Ascending aorta (tissue), 2 donors: ENCODE measurements around the gene PDCD6IP. TPM values are rescaled to one million over a fixed set of nuclear protein-coding genes. Genes with fewer than 3 reads are reported as not detected.

Experiments used
- DNase-seq, 2 donors: peaks; one replicate each; pipeline ENCODE4 v3.0.0-alpha.2; 2019; ENCODE audit warnings: low spot score in 2 of 2
- H3K27ac ChIP-seq, 2 donors: fragments of 200-600 bp; sonication (generic); one replicate each; pipeline ENCODE4 v1.5.1; 2016 to 2017; ENCODE audit warnings: mild to moderate bottlenecking in 1 of 2
- H3K27me3 ChIP-seq: fragments of 200-600 bp; sonication (generic); one replicate; pipeline ENCODE4 v1.5.1; 2017
- H3K36me3 ChIP-seq, 2 donors: fragments of 200-600 bp; sonication (generic); one replicate each; pipeline ENCODE4 v1.5.1; 2016
- H3K4me1 ChIP-seq, 2 donors: fragments of 200-600 bp; sonication (generic); one replicate each; pipeline ENCODE4 v1.5.1; 2016 to 2017; ENCODE audit warnings: mild to moderate bottlenecking in 1 of 2
- H3K4me3 ChIP-seq, 2 donors: fragments of 200-600 bp; sonication (generic); one replicate each; pipeline ENCODE4 v1.5.1; 2016 to 2017; ENCODE audit warnings: mild to moderate bottlenecking in 1 of 2
- H3K9me3 ChIP-seq, 2 donors: fragments of 200-600 bp; sonication (generic); one replicate each; pipeline ENCODE4 v1.5.1; 2016
- CTCF ChIP-seq, 3 experiments: fragments of 200-600 bp in 2 of 3; fragments of 450-650 bp in 1 of 3; sonication (generic) in 2 of 3; IDR thresholded peaks; one replicate each; pipeline ENCODE4 v1.5.1; 2016 to 2019; ENCODE audit warnings: antibody characterized with exemption in 3 of 3, mild to moderate bottlenecking in 1 of 3, moderate library complexity in 1 of 3
- intact Hi-C: fragments of 100-400 bp; cut with DNase I; formaldehyde crosslinking; loops from one replicate; pipeline ENCODE4 v1.15.1; 2023
- total RNA-seq: library from RNA; depleted of rRNA; stranded (reverse); fragments of >200 nt; gene quantifications from one replicate; pipeline ENCODE4 v1.1.0, GENCODE V29; 2016

Gene PDCD6IP
- total RNA-seq, 1 donor from 2014 or later: 347 TPM

- H3K4me3 ChIP-seq: no peak overlapping the region
- H3K4me1 ChIP-seq: no peaks in the 10 kb centered on the region
- no peaks in the 10 kb centered on the region for H3K36me3 ChIP-seq
- H3K27ac ChIP-seq: no peak overlapping the region
- H3K9me3 ChIP-seq: no peaks in the 10 kb centered on the region
- no peak for TF ChIP-seq CTCF (IDR thresholded peaks at IDR 0.05)
- intact Hi-C loops: no loop called here
- no peak for DNase-seq
- no peaks in the 10 kb centered on the region for H3K27me3 ChIP-seq
Observed at GRCh38 chr3:33900809-33901505, 102.5 kb downstream of the PDCD6IP start.

- Histone ChIP-seq H3K27ac (no peak overlapping the region), H3K4me1 (no peaks in the 10 kb centered on the region), H3K27me3 (no peaks in the 10 kb centered on the region), H3K4me3 (no peak overlapping the region), H3K9me3 (no peaks in the 10 kb centered on the region), H3K36me3 (no peaks in the 10 kb centered on the region)
- no peak for TF ChIP-seq CTCF (IDR thresholded peaks at IDR 0.05)
- intact Hi-C loops: no loop called here
- DNase-seq: no peak
Observed at GRCh38 chr3:33901862-33902563, 103.6 kb downstream of the PDCD6IP start.

- H3K4me1 ChIP-seq: no peaks in the 10 kb centered on the region
- H3K36me3 ChIP-seq: no peaks in the 10 kb centered on the region
- no peak overlapping the region for H3K4me3 ChIP-seq
- intact Hi-C loops: no loop called here
- H3K9me3 ChIP-seq: no peaks in the 10 kb centered on the region
- TF ChIP-seq CTCF (IDR thresholded peaks at IDR 0.05): no peak
- H3K27ac ChIP-seq: no peak overlapping the region
- H3K27me3 ChIP-seq: no peaks in the 10 kb centered on the region
- no peak for DNase-seq
Observed at GRCh38 chr3:33904730-33905129, 106.3 kb downstream of the PDCD6IP start.

GRCh38 chr3:33908250-33908851 is 109.9 kb downstream of the PDCD6IP start:
- intact Hi-C loops: no loop called here
- H3K27ac ChIP-seq: no peak overlapping the region
- H3K36me3 ChIP-seq: no peaks in the 10 kb centered on the region
- TF ChIP-seq CTCF (IDR thresholded peaks at IDR 0.05): no peak
- no peak for DNase-seq
- H3K27me3 ChIP-seq: no peaks in the 10 kb centered on the region
- no peaks in the 10 kb centered on the region for H3K9me3 ChIP-seq
- H3K4me1 ChIP-seq: no peaks in the 10 kb centered on the region
- H3K4me3 ChIP-seq: no peak overlapping the region

- H3K4me1 ChIP-seq: no peaks in the 10 kb centered on the region
- no peaks in the 10 kb centered on the region for H3K27me3 ChIP-seq
- intact Hi-C loops: no loop called here
- no peak overlapping the region for H3K27ac ChIP-seq
- no peaks in the 10 kb centered on the region for H3K9me3 ChIP-seq
- no peak for DNase-seq
- H3K36me3 ChIP-seq: no peaks in the 10 kb centered on the region
- no peak overlapping the region for H3K4me3 ChIP-seq
- TF ChIP-seq CTCF (IDR thresholded peaks at IDR 0.05): no peak
Observed at GRCh38 chr3:33909547-33909946, 111.1 kb downstream of the PDCD6IP start.
